Liver (tissue), 3 donors: ENCODE data around the gene CAPZB.

Experiments
- CTCF ChIP-seq: fragments of 150-350 bp; IDR thresholded peaks from 2 replicates; pipeline ENCODE4 v1.5.1; 2017; ENCODE audit warnings: improper control_type of control experiment, low read depth, low read length; ENCODE audit not compliant: missing input control
- GABPA ChIP-seq, 2 donors: IDR thresholded peaks in 1 of 2; conservative IDR thresholded peaks in 1 of 2; 2 replicates each; pipeline ENCODE4 v1.6.1; 2016; ENCODE audit warnings: antibody characterized with exemption in 2 of 2, mild to moderate bottlenecking in 1 of 2, moderate library complexity in 1 of 2
- HNF4A ChIP-seq, 2 donors: conservative IDR thresholded peaks; 2 replicates each; pipeline ENCODE4 v1.6.1; 2016; ENCODE audit warnings: antibody characterized with exemption in 2 of 2, mild to moderate bottlenecking in 2 of 2
- RAD21 ChIP-seq, 2 donors: IDR thresholded peaks; 2 replicates each; pipeline ENCODE4 v1.6.1; 2016; ENCODE audit warnings: antibody characterized with exemption in 2 of 2, mild to moderate bottlenecking in 2 of 2
- REST ChIP-seq: IDR thresholded peaks from 2 replicates; pipeline ENCODE4 v1.6.1; 2016; ENCODE audit warnings: antibody characterized with exemption, mild to moderate bottlenecking
- donor health status: healthy.
- donor health status: healthy.

- TF ChIP-seq RAD21 (IDR thresholded peaks at IDR 0.05) (no peak), CTCF (no peak), GABPA (IDR thresholded peaks at IDR 0.05 in 1 of 2, conservative IDR thresholded peaks at IDR 0.05 in 1 of 2) (no peak), HNF4A (conservative IDR thresholded peaks at IDR 0.05) (no peak), REST (no peak)
Observed at GRCh38 chr1:19495799-19496526, 10.6 kb upstream of the CAPZB start.
